ENCODE results near the gene CAMTA1.

Gene CAMTA1

DNA sequence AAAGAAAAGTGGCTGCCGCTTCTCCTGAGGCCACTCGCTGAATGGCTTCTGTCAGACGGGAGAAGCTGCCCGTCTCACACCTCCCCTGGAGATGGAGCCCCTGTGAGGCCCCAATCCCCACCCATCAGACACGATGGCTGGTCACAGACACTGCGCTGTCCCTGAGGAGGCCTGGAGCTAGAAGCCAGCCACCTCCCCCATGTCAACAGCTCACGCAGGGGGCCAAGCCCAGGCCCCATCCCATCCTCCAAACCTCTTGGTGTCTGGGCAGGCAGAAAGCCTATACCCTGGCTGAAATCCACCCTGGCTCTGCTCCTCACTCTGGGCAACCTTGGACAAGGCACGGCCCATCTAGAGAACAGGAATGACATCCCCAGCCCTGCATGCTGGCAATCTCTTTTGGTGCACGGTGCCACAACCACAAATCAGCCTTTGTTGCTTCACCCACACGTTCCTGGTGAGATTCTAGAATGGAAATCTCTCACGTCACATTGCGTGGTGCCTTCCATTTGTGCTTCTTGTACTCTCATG is 711.9 kb downstream of the CAMTA1 start:
- DNase-seq = no peak

GRCh38 chr1:7500381-7501083 is 715.3 kb downstream of the CAMTA1 start:
- no peak for DNase-seq

- no peak for DNase-seq
Observed at GRCh38 chr1:7501084-7501491, 715.8 kb downstream of the CAMTA1 start.

GRCh38 chr1:7501723-7502603 is 716.7 kb downstream of the CAMTA1 start:
- DNase-seq = no peak

DNA sequence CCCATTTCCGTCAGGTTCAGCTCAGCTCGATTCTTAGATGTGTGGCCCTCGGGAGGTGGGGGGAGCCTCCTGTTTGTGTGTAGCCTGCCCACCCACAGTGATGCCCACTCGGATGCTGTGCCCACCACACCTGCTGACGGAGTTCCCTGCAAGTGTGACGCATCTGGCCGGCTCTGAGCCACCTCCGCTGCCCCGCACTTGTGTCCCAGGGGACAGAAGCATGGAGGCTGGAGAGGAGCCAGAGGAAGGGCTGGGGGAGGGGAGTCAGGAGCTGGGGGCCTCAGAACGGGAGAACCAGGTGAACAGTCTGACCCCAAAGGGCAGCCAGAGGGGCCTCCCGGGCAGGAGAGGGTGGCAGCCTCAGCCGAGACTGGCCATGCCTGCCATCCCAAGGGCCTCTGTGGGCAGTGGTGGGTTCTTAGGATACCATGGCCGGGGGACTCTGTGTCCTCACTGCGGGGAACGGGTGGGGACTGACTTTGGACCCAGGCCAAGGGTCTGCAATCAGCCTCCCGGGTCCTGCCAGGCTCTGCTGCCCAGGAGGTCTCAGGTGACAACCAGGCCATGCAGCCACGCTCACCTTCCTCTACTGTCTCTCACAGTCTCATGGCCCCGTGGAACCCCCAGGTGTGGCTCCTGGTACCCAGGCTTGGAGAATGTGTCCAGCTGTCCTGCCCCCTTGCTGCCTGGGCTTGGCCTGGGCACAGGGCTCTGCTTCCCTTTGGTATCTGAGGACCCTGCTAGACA is 718.6 kb downstream of the CAMTA1 start:
- no peak for DNase-seq

GRCh38 chr1:7504438-7504720 is 719.1 kb downstream of the CAMTA1 start:
- no peak for DNase-seq

GRCh38 chr1:7505094-7505770 is 720.0 kb downstream of the CAMTA1 start:
- no peak for DNase-seq

DNA sequence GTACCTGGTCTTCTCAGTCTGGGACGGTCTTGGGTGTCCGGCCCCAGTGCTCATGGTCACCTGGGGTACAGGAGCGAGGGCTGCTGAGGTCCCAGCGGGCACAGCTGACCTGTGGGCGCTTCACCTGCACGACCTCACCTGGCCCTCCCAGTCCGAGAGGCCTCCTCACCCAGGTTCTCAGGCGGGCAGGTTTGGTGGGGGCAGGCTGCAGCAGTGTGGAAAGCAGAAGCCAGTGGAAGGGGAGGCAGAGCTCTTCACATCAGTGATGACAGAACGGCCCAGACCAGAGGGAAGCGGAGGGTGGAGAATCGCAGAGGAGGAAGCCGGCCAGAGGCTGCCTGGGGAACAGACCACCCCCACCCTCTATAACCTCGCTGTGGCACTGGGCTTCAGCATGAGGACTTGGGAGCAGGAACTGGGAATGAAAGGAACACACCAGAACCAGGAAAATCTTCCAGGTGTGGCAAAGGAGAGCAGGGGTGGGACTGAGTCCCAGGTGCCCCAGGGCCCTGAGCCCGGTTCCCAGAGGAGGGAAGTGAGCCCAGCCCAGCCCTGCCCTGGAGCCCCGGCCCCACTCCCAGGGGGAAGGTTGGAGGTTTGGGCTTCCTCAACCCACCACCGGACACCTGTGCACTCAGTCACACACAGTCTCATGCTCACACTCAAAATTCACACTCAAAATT is 720.7 kb downstream of the CAMTA1 start:
- no peak for DNase-seq

GRCh38 chr1:7506454-7507284 is 721.4 kb downstream of the CAMTA1 start:
- DNase-seq = no peak

- DNase-seq = no peak
Observed at GRCh38 chr1:7507285-7508019, 722.2 kb downstream of the CAMTA1 start.

- no peak for DNase-seq
Observed at GRCh38 chr1:7508052-7508933, 723.0 kb downstream of the CAMTA1 start.

GRCh38 chr1:7508934-7509519 is 723.8 kb downstream of the CAMTA1 start:
- DNase-seq = no peak

GRCh38 chr1:7509598-7509997 is 724.3 kb downstream of the CAMTA1 start:
- DNase-seq = no peak

- no peak for DNase-seq
Observed at GRCh38 chr1:7510389-7510931, 725.2 kb downstream of the CAMTA1 start.

DNA sequence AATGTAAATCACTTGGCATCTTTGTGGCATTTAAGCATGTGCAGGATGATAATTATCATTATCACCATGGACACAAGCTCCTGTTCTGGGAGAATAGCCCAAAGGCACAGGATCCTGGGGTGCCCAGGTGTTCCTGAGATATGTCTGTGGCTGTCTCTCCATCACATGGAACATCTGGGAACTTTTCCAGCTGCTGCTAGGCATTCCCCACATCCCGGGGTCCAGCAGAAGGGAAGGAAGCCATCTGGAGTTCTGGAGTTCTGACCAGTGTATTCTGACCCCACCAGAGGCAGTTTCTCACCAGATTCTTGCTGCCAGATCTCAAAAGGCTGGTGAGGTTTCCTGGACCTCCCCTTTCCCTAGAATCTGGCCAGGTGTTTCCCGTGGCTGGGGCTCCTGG is 726.1 kb downstream of the CAMTA1 start:
- DNase-seq = no peak

- DNase-seq = no peak
Observed at GRCh38 chr1:7513081-7513480, 727.8 kb downstream of the CAMTA1 start.

DNA sequence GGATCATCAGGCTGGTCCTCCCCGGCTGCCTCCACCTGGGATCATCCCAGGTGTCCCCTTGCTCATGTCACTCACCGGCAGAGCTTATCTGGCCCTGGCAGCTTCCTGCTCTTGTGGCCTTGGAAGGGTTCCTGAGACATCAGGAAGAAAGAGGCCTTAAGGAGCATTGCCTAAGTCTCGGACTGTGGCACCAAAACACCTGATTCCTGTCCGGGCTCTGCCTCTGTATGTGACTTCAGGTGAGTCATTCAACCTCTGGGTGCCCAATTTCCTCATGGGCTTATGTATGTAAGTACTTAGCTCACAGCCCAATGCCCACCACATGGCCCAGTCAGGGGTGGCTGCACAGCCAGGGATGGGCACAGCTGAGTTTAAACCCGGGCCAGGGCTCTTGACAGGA is 729.9 kb downstream of the CAMTA1 start:
- DNase-seq = no peak

GRCh38 chr1:7515904-7516303 is 730.6 kb downstream of the CAMTA1 start:
- no peak for DNase-seq

GRCh38 chr1:7516341-7516740 is 731.1 kb downstream of the CAMTA1 start:
- DNase-seq = no peak
